ENCODE data around the gene SMPD1. TPM values are rescaled to one million over a fixed set of nuclear protein-coding genes. Genes with fewer than 3 reads are reported as not detected.

Gene SMPD1
- total RNA-seq, 1 experiment from 2014 or later = 4.5 TPM

DNA sequence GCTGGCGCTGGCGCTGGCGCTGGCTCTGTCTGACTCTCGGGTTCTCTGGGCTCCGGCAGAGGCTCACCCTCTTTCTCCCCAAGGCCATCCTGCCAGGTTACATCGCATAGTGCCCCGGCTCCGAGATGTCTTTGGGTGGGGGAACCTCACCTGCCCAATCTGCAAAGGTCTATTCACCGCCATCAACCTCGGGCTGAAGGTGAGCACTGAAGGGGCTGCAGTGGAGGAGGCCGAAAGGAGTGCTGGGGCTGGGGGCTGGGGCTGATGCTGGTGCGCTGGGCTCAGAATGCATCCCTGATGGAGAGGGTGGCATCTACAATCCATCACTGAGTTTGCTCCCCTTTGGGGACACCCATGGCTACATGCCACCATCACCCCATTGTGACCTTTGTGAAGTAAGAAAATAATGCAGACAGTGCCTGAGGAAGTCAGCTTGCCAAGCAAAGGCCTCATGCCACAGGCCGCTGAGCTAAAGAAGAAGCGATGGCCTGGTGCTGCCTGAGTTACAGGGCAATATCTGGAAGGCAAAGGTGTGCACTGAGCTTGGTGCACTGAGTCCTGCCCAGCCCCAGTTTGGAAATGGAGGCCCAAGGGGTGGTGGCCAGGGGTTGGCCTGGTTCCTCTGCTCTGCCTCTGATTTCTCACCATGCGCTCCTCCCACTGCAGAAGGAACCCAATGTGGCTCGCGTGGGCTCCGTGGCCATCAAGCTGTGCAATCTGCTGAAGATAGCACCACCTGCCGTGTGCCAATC lies 620 bp downstream of the SMPD1 start:
- Histone ChIP-seq H2BK120ac (ENCODE audit: low read depth, low read length, poor library complexity, severe bottlenecking) (no peak overlapping the region), H2BK20ac (ENCODE audit: low read depth, low read length, poor library complexity, severe bottlenecking) (no peak overlapping the region), H3K4ac (ENCODE audit: low read depth, low read length) (no peak overlapping the region), H4K91ac (ENCODE audit: insufficient read length, low read depth, low read length) (no peak overlapping the region), H3K79me1 (ENCODE audit: insufficient read depth, low read depth, low read length, poor library complexity, severe bottlenecking) (no peaks in the 10 kb centered on the region), H2AFZ (ENCODE audit: low read length) (no peak overlapping the region), H4K5ac (ENCODE audit: insufficient read length, low read depth, low read length) (no peak overlapping the region), H3T11ph (ENCODE audit: low read length) (no peak overlapping the region), H2AK5ac (ENCODE audit: insufficient read length, low read length) (no peak overlapping the region), H3K9ac (ENCODE audit: extremely low read depth, insufficient read length, low read length) (no peak overlapping the region), H2BK5ac (ENCODE audit: insufficient read length, low read length) (no peak overlapping the region), H3K27ac (ENCODE audit: insufficient read length, low read depth, low read length) (no peak overlapping the region), H4K8ac (replicated peaks; ENCODE audit: insufficient read length, low read depth, low read length) (no peak overlapping the region), H3K56ac (ENCODE audit: insufficient read length, low read depth, low read length) (no peak overlapping the region), H3K4me1 (ENCODE audit: insufficient read depth, low read length) (no peaks in the 10 kb centered on the region; the same call in 1 of the 2 replicates), H3K4me2 (ENCODE audit: insufficient read depth, insufficient read length, low read length) (peak overlapping the region; percentile 36), H3K18ac (ENCODE audit: insufficient read length, low read depth, low read length) (no peak overlapping the region), H3K23ac (ENCODE audit: insufficient read length, low read depth, low read length) (no peak overlapping the region), H2BK15ac (ENCODE audit: low read depth, low read length) (no peak overlapping the region), H3K23me2 (ENCODE audit: insufficient read length, low read depth, low read length, poor library complexity, severe bottlenecking) (peaks cover 7% of the 10 kb centered on the region), H3K27me3 (ENCODE audit: insufficient read depth, low read length) (0 out of 2 replicates have a peak, but pooled peaks cover 2% of the 10 kb centered on the region), H3K79me2 (ENCODE audit: insufficient read depth, low read length) (no peaks in the 10 kb centered on the region), H3K14ac (ENCODE audit: insufficient read depth, low read length) (no peak overlapping the region), H4K20me1 (ENCODE audit: control insufficient read depth, insufficient read depth, insufficient read length) (no peaks in the 10 kb centered on the region), H3K9me3 (ENCODE audit: control insufficient read depth, low read depth, low read length) (no peaks in the 10 kb centered on the region), H2BK12ac (ENCODE audit: insufficient read length, low read depth, low read length) (no peak overlapping the region)
- WGBS (ENCODE audit: extremely low coverage, insufficient read length, low lambda C conversion rate) = no CpG with 5 or more reads among the region's 19 CpGs
- Mint-ChIP-seq H3K4me3 (peak overlapping the region; percentile 84 to 93), H3K4me1 (peaks cover 25 to 34% of the 10 kb centered on the region in 2 experiments), H3K9me3 (no peaks in the 10 kb centered on the region; a peak in 1 of 5 replicates), H3K36me3 (ENCODE audit: insufficient read depth in 1 of 3, low read depth in 3 of 3) (peaks cover 0 to 3% (median 0%) of the 10 kb centered on the region in 3 experiments; a peak in 1 of 7 replicates), H3K27me3 (ENCODE audit: low read depth) (peaks cover 8% of the 10 kb centered on the region), H3K27ac (no peak overlapping the region)
- TF ChIP-seq, protein P1, sequence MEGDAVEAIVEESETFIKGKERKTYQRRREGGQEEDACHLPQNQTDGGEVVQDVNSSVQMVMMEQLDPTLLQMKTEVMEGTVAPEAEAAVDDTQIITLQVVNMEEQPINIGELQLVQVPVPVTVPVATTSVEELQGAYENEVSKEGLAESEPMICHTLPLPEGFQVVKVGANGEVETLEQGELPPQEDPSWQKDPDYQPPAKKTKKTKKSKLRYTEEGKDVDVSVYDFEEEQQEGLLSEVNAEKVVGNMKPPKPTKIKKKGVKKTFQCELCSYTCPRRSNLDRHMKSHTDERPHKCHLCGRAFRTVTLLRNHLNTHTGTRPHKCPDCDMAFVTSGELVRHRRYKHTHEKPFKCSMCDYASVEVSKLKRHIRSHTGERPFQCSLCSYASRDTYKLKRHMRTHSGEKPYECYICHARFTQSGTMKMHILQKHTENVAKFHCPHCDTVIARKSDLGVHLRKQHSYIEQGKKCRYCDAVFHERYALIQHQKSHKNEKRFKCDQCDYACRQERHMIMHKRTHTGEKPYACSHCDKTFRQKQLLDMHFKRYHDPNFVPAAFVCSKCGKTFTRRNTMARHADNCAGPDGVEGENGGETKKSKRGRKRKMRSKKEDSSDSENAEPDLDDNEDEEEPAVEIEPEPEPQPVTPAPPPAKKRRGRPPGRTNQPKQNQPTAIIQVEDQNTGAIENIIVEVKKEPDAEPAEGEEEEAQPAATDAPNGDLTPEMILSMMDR (conservative IDR thresholded peaks at IDR 0.05) = no peak
- DNase-seq = no peak

Data from H9 (cell line).